ENCODE measurements around the gene ZNF888.

The ZNF888 gene

GRCh38 chr19:52962394-52963246 is 39.4 kb upstream of the ZNF888 start, which contains the start of gene ZNF816:
ZNF816 (minus strand) TSS chr19:52962881; CDS start chr19:52956089, 6,792 bp downstream.
- peak within 1 kb of the TSS; percentile 19; the same call in 1 of the 2 replicates for H3K27ac ChIP-seq (ENCODE audit: low read depth, low read length)
- TF ChIP-seq EZH2phosphoT487 (IDR thresholded peaks at IDR 0.05; ENCODE audit: borderline replicate concordance, low read length) (no peak), CTCF (IDR thresholded peaks at IDR 0.05; ENCODE audit: low read depth, low read length, poor library complexity, severe bottlenecking) (no peak)
- H3K27me3 ChIP-seq (ENCODE audit: control insufficient read depth, low read length): no peaks in the 10 kb centered on the region
- no peaks in the 10 kb centered on the region for H3F3A ChIP-seq (ENCODE audit: control insufficient read depth, insufficient read depth)
- H3K36me3 ChIP-seq (ENCODE audit: control insufficient read depth, low read length): peaks cover 36% of the 10 kb centered on the region
- no peaks in the 10 kb centered on the region for H4K20me1 ChIP-seq (ENCODE audit: control insufficient read depth, insufficient read depth, low read depth, low read length)
- H3K4me2 ChIP-seq (ENCODE audit: low read length): peak within 1 kb of the TSS; percentile 66
- peaks cover 49% of the 10 kb centered on the region for H3K79me2 ChIP-seq (ENCODE audit: control insufficient read depth, low read length)
- H3K9me3 ChIP-seq (ENCODE audit: control insufficient read depth, insufficient read depth, low read length): peaks cover 26% of the 10 kb centered on the region; the same call in 1 of the 2 replicates
- no peaks in the 10 kb centered on the region for H3K9me2 ChIP-seq (replicated peaks; ENCODE audit: control insufficient read depth, low read length)
- H3K4me1 ChIP-seq (ENCODE audit: control insufficient read depth, low read length): peaks cover 14% of the 10 kb centered on the region
- peak within 1 kb of the TSS; percentile 90 for H3K4me3 ChIP-seq (ENCODE audit: low read length)

- Histone ChIP-seq H3K9me2 (replicated peaks; ENCODE audit: control insufficient read depth, low read length) (no peaks in the 10 kb centered on the region), H3K36me3 (ENCODE audit: control insufficient read depth, low read length) (peaks cover 37% of the 10 kb centered on the region), H3K4me3 (ENCODE audit: low read length) (peak overlapping the region; percentile 90), H3K9me3 (ENCODE audit: control insufficient read depth, insufficient read depth, low read length) (peaks cover 24% of the 10 kb centered on the region; the same call in 1 of the 2 replicates), H3K27ac (ENCODE audit: low read depth, low read length) (peak overlapping the region; percentile 19; the same call in 1 of the 2 replicates), H3K4me1 (ENCODE audit: control insufficient read depth, low read length) (peaks cover 14% of the 10 kb centered on the region), H3K79me2 (ENCODE audit: control insufficient read depth, low read length) (peaks cover 50% of the 10 kb centered on the region), H3K4me2 (ENCODE audit: low read length) (peak overlapping the region; percentile 66), H4K20me1 (ENCODE audit: control insufficient read depth, insufficient read depth, low read depth, low read length) (no peaks in the 10 kb centered on the region), H3F3A (ENCODE audit: control insufficient read depth, insufficient read depth) (no peaks in the 10 kb centered on the region), H3K27me3 (ENCODE audit: control insufficient read depth, low read length) (no peaks in the 10 kb centered on the region)
- no peak for TF ChIP-seq EZH2phosphoT487 (IDR thresholded peaks at IDR 0.05; ENCODE audit: borderline replicate concordance, low read length)
- TF ChIP-seq CTCF (IDR thresholded peaks at IDR 0.05; ENCODE audit: low read depth, low read length, poor library complexity, severe bottlenecking): no peak
Measured at GRCh38 chr19:52961981-52962380, 38.8 kb upstream of the ZNF888 start.

GRCh38 chr19:52959613-52960295 is 36.5 kb upstream of the ZNF888 start:
- H3K27me3 ChIP-seq (ENCODE audit: control insufficient read depth, low read length): no peaks in the 10 kb centered on the region
- H3K4me1 ChIP-seq (ENCODE audit: control insufficient read depth, low read length): peaks cover 14% of the 10 kb centered on the region
- H3K79me2 ChIP-seq (ENCODE audit: control insufficient read depth, low read length): peaks cover 50% of the 10 kb centered on the region
- TF ChIP-seq CTCF (IDR thresholded peaks at IDR 0.05; ENCODE audit: low read depth, low read length, poor library complexity, severe bottlenecking): no peak
- TF ChIP-seq EZH2phosphoT487 (IDR thresholded peaks at IDR 0.05; ENCODE audit: borderline replicate concordance, low read length): no peak
- H3K9me3 ChIP-seq (ENCODE audit: control insufficient read depth, insufficient read depth, low read length): peaks cover 25% of the 10 kb centered on the region; the same call in 1 of the 2 replicates
- H3K36me3 ChIP-seq (ENCODE audit: control insufficient read depth, low read length): peaks cover 55% of the 10 kb centered on the region
- H3K9me2 ChIP-seq (replicated peaks; ENCODE audit: control insufficient read depth, low read length): no peaks in the 10 kb centered on the region
- no peak overlapping the region for H3K27ac ChIP-seq (ENCODE audit: low read depth, low read length)
- H3K4me2 ChIP-seq (ENCODE audit: low read length): no peak overlapping the region
- H3F3A ChIP-seq (ENCODE audit: control insufficient read depth, insufficient read depth): no peaks in the 10 kb centered on the region
- no peak overlapping the region for H3K4me3 ChIP-seq (ENCODE audit: low read length)
- no peaks in the 10 kb centered on the region for H4K20me1 ChIP-seq (ENCODE audit: control insufficient read depth, insufficient read depth, low read depth, low read length)
